GM12873 (cell line): Measurements from ENCODE around the gene SKOR2.

ENCODE experiments used
- CTCF ChIP-seq: IDR thresholded peaks from 2 replicates; pipeline ENCODE4 v1.5.1; 2012; ENCODE audit warnings: low read depth, mild to moderate bottlenecking, moderate library complexity, low read length, control low read depth; ENCODE audit not compliant: insufficient read depth; ENCODE audit errors: missing control alignments

The SKOR2 gene

DNA sequence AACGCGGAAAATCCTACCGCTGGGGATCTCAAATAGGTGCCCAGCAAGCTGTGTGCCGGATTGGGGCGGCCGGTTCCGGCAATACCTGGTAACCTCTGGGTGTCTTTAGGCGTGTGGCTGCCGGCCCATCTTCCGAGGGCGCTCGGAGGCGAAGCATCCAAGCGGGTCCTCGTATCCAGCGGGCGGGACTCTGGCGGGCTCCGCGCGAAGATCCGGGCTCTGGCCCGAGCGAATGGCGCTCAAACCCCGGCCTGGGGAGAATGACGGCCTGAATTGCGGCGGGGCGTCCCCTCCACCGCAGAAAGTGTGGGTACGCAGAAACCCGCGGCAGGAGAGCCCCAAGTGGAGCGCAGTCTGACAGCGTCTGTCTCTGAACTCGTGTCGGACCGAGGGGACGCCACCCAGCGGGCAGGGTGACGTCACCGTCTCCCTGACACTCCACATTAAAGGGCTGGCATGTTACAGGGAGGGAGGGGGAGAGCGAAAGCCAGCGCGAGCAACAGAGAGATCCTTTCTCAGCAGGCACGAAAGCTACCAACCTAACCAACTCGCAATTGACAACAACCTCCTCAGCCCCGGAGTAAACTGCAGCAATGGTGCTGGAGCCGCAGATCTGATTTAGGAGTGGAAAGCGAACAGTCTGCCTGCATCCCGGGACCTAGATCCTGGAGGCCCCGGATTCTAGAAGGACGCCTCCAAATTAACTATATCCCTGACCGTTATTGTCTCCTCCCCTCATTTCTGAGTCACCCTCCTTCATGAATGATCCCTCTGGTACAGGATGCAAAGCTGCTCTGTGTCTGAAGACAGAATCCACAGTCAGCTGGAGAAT is at the start of gene SKOR2:
TSS of gene SKOR2 (minus strand) at position 372 of the 832 bp plus-strand sequence. CDS start 2,477 bp downstream, outside the sequence.
- TF ChIP-seq CTCF = no peak

DNA sequence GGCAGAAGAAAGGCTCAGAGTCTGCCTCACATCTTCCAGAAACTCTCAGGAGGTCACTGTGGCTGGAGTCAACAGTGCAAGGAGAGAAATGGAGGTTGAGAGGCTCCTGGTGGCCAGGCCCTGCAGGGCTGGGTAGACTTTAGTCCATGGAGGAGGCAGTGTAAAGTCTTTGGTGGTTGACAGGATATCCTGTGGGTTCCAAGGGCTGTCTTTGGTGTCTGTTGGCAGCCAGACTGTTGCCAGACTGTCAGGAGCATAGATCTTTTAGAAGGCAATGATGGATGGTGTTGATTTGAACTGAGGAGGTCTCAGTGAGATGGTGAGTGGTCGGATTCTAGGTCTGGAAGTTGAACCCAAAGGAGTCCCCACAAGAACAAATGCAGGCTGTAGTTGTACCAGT is 45.0 kb upstream of the SKOR2 start:
- TF ChIP-seq CTCF = no peak

DNA sequence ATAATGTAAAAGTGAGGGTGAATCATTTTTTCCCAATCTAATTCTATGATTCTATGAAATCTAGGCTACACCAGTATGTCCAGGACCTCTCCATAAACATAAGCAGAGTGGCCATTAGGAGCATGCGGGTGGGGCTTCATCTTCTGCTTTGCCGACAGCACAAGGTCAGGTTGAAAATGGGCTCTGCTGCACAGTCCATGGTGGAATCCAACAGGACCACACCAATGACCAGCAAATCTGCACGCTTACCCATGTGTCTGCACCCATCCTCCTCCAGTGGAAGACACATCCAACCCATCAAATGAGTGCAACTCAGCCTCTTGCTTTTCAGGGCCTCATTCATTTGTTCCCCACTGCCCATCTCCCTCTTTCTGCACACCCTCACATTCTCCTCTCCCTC is 43.3 kb upstream of the SKOR2 start:
- no peak for TF ChIP-seq CTCF

- no peak for TF ChIP-seq CTCF
These were observed 37.3 kb upstream of the SKOR2 start for GRCh38 chr18:47288741-47289140.

GRCh38 chr18:47287911-47288585 is 36.6 kb upstream of the SKOR2 start:
- TF ChIP-seq CTCF = no peak

GRCh38 chr18:47286776-47287410 is 35.4 kb upstream of the SKOR2 start:
- no peak for TF ChIP-seq CTCF

GRCh38 chr18:47285456-47285855 is 34.0 kb upstream of the SKOR2 start:
- TF ChIP-seq CTCF = no peak
